ENCODE results near the gene KLHL15.
"Not testable (repeated sequence)": the region's sequence is repeated elsewhere in the genome, so short reads cannot be mapped to it uniquely, and the experiment has no call there.

KLHL15 gene

GRCh38 chrX:23980011-23980441 is 47.0 kb downstream of the KLHL15 start:
- H3K9ac ChIP-seq (ENCODE audit: low read depth, low read length) = no peak overlapping the region
- H3K4me1 ChIP-seq (ENCODE audit: insufficient read depth, low read length) = no peaks in the 10 kb centered on the region
- 0 out of 2 replicates have a peak, but pooled peaks cover 4% of the 10 kb centered on the region for H3K79me2 ChIP-seq (ENCODE audit: insufficient read depth, low read length)
- H3K4me3 ChIP-seq (ENCODE audit: low read depth in 1 of 2, low read length in 2 of 2) = no peak overlapping the region
- H2AFZ ChIP-seq (ENCODE audit: low read depth, low read length) = no peak overlapping the region
- no peak overlapping the region for H3K4me2 ChIP-seq (ENCODE audit: insufficient read depth, low read length)
- ATAC-seq (ENCODE audit: insufficient read depth, low read depth) = no peak
- H3K9me3 ChIP-seq (ENCODE audit: insufficient read depth, low read length, severe bottlenecking) = no peaks in the 10 kb centered on the region
- no peak overlapping the region for H3K27ac ChIP-seq (ENCODE audit: low read length)
- no peak for DNase-seq
- H3K36me3 ChIP-seq (ENCODE audit: insufficient read depth, low read length) = peaks cover 5% of the 10 kb centered on the region; the same call in 1 of the 2 replicates
- TF ChIP-seq EZH2 (IDR thresholded peaks at IDR 0.05; ENCODE audit: borderline replicate concordance, low read depth, low read length, severe bottlenecking) (no peak), CTCF (IDR thresholded peaks at IDR 0.05; ENCODE audit: borderline replicate concordance, extremely low read depth, low read length, poor library complexity, severe bottlenecking) (no peak)
- H4K20me1 ChIP-seq (ENCODE audit: insufficient read depth, low read length) = no peaks in the 10 kb centered on the region
- H3K27me3 ChIP-seq (ENCODE audit: insufficient read depth, low read length, poor library complexity) = no peaks in the 10 kb centered on the region

GRCh38 chrX:23978491-23978890 is 48.5 kb downstream of the KLHL15 start:
- H3K4me3 ChIP-seq (ENCODE audit: low read depth in 1 of 2, low read length in 2 of 2) = no peak overlapping the region

GRCh38 chrX:23965630-23966029 is 61.4 kb downstream of the KLHL15 start:
- not testable (repeated sequence) for H2AFZ ChIP-seq (ENCODE audit: low read depth, low read length); H3K27ac ChIP-seq (ENCODE audit: low read length); H3K79me2 ChIP-seq (ENCODE audit: insufficient read depth, low read length); H3K4me3 ChIP-seq (ENCODE audit: low read depth in 1 of 2, low read length in 2 of 2); H4K20me1 ChIP-seq (ENCODE audit: insufficient read depth, low read length); H3K27me3 ChIP-seq (ENCODE audit: insufficient read depth, low read length, poor library complexity); H3K9ac ChIP-seq (ENCODE audit: low read depth, low read length); DNase-seq; H3K4me1 ChIP-seq (ENCODE audit: insufficient read depth, low read length); H3K4me2 ChIP-seq (ENCODE audit: insufficient read depth, low read length); H3K9me3 ChIP-seq (ENCODE audit: insufficient read depth, low read length, severe bottlenecking); H3K36me3 ChIP-seq (ENCODE audit: insufficient read depth, low read length); ATAC-seq (ENCODE audit: insufficient read depth, low read depth)

More at GRCh38 chrX:23978491-23978890, 48.5 kb downstream of the KLHL15 start:
- Histone ChIP-seq H3K4me1 (ENCODE audit: insufficient read depth, low read length) (no peaks in the 10 kb centered on the region), H3K9me3 (ENCODE audit: insufficient read depth, low read length, severe bottlenecking) (no peaks in the 10 kb centered on the region), H2AFZ (ENCODE audit: low read depth, low read length) (no peak overlapping the region), H3K79me2 (ENCODE audit: insufficient read depth, low read length) (no peaks in the 10 kb centered on the region), H3K4me2 (ENCODE audit: insufficient read depth, low read length) (no peak overlapping the region), H3K36me3 (ENCODE audit: insufficient read depth, low read length) (peaks cover 5% of the 10 kb centered on the region; the same call in 1 of the 2 replicates), H4K20me1 (ENCODE audit: insufficient read depth, low read length) (no peaks in the 10 kb centered on the region), H3K9ac (ENCODE audit: low read depth, low read length) (no peak overlapping the region), H3K27me3 (ENCODE audit: insufficient read depth, low read length, poor library complexity) (no peaks in the 10 kb centered on the region), H3K27ac (ENCODE audit: low read length) (no peak overlapping the region)
- DNase-seq (no peak), ATAC-seq (ENCODE audit: insufficient read depth, low read depth) (no peak)
- no peak for TF ChIP-seq CTCF (IDR thresholded peaks at IDR 0.05; ENCODE audit: borderline replicate concordance, extremely low read depth, low read length, poor library complexity, severe bottlenecking)
- no peak for TF ChIP-seq EZH2 (IDR thresholded peaks at IDR 0.05; ENCODE audit: borderline replicate concordance, low read depth, low read length, severe bottlenecking)

- H2AFZ ChIP-seq (ENCODE audit: low read depth, low read length) = no peak overlapping the region
- no peaks in the 10 kb centered on the region for H3K27me3 ChIP-seq (ENCODE audit: insufficient read depth, low read length, poor library complexity)
These were observed 62.8 kb downstream of the KLHL15 start for GRCh38 chrX:23964191-23964590.

More at GRCh38 chrX:23964191-23964590, 62.8 kb downstream of the KLHL15 start:
- H4K20me1 ChIP-seq (ENCODE audit: insufficient read depth, low read length) = no peaks in the 10 kb centered on the region
- H3K36me3 ChIP-seq (ENCODE audit: insufficient read depth, low read length) = no peaks in the 10 kb centered on the region
- ATAC-seq (ENCODE audit: insufficient read depth, low read depth) (no peak), DNase-seq (no peak)
- no peak overlapping the region for H3K27ac ChIP-seq (ENCODE audit: low read length)
- H3K4me1 ChIP-seq (ENCODE audit: insufficient read depth, low read length) = no peaks in the 10 kb centered on the region
- H3K4me2 ChIP-seq (ENCODE audit: insufficient read depth, low read length) = no peak overlapping the region
- no peaks in the 10 kb centered on the region for H3K9me3 ChIP-seq (ENCODE audit: insufficient read depth, low read length, severe bottlenecking)
- H3K9ac ChIP-seq (ENCODE audit: low read depth, low read length) = no peak overlapping the region
- H3K4me3 ChIP-seq (ENCODE audit: low read depth in 1 of 2, low read length in 2 of 2) = no peak overlapping the region
- no peaks in the 10 kb centered on the region for H3K79me2 ChIP-seq (ENCODE audit: insufficient read depth, low read length)
- TF ChIP-seq EZH2 (IDR thresholded peaks at IDR 0.05; ENCODE audit: borderline replicate concordance, low read depth, low read length, severe bottlenecking) (no peak), CTCF (IDR thresholded peaks at IDR 0.05; ENCODE audit: borderline replicate concordance, extremely low read depth, low read length, poor library complexity, severe bottlenecking) (no peak)

Data from DND-41 (cell line).